HG02610 (cell line): ENCODE results near the gene CAMK2G.
"Not testable (repeated sequence)": the region's sequence is repeated elsewhere in the genome, so short reads cannot be mapped to it uniquely, and the experiment has no call there.

Experiments
- ATAC-seq: cut with Tn5 transposase; IDR thresholded peaks from one replicate; pipeline ENCODE4 v1.9.1; 2021; ENCODE audit warnings: mild to moderate bottlenecking, moderate library complexity; ENCODE audit not compliant: unreplicated experiment

The CAMK2G gene

DNA sequence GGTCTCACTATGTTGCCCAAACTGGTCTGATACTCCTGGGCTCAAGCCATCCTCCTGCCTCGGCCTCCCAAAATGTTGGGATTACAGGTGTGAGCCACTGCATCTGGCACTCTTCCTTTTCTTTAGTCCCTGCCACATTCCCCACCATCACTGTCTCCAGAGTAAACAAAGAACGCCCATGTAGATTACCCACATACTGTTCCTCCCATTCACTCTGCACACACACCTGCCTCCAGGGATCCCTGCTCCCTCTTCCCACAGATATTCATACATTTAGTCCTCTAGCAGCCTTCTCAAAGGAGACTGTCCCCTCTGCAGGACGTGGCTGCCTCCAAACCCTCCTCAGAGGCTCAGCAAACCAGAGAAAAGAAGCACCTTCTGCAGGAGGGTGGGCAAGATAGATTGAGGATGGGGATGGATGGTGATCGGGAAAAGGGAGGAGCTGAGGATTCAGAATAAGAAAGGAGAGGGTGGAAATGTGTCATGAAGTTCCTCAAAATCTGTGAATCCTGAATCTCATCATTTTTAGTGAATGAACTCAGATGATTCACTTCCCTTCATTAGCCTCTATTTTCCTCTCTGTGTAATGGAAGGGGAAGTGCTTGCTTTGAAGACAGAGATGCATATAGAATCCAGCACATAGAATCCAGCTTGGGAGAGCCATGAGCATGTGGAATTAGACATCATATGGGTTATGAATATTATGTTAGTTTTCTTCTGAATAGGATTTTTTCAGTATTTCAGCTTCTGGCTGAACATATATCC is 31.1 kb upstream of the CAMK2G start:
- no peak for ATAC-seq

DNA sequence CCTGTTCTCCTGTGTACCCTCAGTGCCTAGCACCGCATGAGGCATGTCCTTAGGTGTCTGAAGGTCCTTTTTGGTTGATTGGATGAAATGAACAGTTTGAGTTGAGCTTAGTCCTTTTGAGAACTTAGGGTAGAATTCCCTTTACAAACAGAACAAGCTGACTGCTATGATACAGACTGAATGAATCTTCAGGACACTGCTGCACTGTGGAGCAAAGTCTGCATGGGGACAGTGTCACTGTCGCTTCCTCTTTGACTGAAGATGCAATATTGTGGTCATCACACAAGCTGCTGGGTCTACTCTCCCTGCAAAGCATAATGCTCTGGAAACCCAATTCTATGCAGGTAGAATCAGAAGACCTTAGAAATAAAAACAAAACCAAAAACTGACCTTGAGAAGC is 28.0 kb upstream of the CAMK2G start:
- ATAC-seq: no peak

DNA sequence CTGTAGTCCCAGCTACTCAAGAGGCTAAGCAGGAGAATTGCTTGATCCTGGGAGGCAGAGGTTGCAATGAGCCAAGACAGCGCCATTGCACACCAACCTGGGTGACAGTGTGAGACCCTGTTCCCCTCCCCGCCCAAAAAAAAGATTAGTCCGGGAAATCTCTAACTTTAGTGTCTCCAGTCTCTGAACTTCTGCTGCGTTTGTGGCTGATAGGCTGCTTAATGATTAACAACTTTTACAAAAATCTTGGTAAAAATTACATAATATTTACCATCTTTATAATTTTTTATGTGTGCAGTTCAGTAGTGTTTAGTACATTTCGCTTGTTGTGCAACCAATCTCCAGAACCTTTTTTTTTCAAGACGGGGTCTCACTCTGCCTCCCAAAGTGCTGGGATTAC is 26.9 kb upstream of the CAMK2G start:
- no peak for ATAC-seq

DNA sequence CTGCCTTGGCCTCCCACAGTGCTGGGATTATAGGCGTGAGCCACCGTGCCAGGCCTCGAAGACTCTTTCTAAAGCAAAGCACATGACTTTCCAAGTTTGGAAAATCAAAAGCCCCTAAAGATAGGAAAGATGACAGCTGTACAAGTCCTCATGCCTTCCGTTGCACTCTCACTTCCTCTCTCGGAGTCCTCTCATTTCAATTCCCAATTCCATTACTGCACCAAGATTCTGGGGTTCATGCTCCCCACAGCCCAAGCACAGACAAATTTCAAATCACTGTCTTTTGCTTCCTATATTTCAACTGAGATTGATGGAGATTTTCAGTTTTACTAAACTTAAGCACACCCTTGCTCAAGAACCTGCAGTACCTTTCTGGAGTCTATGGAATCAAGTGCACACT is 25.7 kb upstream of the CAMK2G start:
- no peak for ATAC-seq

DNA sequence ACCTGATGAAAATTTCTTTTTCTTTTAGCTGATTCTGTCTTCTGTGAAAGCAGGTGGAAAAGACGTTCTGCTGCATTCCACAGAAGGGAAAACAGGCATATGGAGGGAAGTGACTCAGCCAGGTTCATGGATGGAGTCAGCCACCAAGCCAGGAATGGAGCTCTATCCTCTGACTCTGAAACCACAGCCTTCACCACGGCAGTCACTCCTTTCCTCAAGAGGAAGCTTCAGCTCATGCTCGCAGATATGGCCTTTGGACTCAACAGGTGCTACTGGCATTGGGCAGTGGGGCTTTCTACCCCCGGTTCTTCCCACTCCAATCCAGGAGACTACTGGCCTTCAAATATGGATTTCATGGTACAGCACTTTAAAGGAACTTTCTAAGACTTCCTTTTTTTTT is 25.1 kb upstream of the CAMK2G start:
- ATAC-seq: no peak

DNA sequence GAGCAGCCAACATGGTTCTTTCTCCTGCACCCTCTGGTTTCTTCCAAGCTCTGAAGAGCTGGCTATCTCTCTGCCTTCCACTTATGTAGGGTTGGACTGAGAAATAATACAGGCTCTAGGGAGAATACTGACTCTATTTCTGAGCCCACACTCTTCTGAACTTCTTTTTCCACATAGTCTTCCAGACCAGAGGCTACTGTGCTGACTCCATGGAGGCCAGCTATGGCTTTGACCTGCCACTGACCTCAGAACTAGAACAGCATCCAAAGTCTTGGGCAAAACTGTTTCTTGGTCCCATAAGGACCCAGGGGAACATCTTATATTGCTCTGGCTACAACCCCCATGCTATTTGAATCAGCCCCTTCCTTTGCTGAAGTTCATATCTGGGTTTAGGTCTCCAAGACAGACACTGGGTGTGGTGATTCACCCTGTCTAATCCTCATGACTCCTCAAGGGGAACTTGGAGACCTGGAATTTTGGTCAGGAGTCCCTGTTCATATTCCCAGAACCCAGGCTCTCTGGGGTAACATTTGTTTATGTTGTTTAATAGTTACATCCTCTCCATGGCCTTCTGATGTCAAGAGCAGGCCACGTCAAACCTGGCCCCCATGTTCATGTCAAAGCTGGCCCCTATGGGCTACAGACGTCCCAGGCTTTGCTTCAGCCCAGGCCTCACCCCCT is 24.5 kb upstream of the CAMK2G start:
- no peak for ATAC-seq

DNA sequence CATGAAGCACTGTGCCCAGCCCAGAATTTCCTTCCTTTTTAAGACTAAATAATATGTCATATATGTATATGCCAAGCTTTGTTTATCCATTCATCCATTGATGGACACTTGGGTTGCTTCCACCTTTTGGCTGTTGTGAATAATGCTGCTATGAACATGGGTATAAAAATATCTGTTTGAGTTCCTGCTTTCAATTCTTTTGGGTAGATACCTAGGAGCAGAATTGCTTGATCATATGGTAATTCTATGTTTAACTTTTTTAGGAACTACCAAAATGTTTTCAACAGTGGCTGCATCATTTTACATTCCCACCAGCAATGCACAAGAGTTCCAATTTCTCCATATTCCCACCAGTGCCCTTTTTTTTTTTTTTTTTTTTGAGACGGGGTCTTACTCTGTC is 23.3 kb upstream of the CAMK2G start:
- no peak for ATAC-seq

DNA sequence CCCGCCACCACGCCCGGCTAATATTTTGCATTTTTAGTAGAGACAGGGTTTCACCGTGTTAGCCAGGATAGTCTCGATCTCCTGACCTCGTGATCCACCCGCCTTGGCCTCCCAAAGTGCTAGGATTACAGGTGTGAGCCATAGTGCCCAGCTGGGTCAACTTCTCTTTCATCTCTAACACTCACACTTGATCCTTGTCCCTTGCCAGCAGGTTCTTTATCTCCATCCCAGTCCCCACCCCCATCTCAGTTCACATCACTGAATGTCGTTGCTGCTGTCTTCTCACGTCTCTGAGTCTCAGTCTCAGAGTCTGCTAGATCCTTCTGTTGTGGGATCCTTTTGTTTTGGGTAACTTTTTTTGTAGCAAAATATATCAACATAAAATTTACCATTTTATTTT is 21.0 kb upstream of the CAMK2G start:
- not testable (repeated sequence) for ATAC-seq

DNA sequence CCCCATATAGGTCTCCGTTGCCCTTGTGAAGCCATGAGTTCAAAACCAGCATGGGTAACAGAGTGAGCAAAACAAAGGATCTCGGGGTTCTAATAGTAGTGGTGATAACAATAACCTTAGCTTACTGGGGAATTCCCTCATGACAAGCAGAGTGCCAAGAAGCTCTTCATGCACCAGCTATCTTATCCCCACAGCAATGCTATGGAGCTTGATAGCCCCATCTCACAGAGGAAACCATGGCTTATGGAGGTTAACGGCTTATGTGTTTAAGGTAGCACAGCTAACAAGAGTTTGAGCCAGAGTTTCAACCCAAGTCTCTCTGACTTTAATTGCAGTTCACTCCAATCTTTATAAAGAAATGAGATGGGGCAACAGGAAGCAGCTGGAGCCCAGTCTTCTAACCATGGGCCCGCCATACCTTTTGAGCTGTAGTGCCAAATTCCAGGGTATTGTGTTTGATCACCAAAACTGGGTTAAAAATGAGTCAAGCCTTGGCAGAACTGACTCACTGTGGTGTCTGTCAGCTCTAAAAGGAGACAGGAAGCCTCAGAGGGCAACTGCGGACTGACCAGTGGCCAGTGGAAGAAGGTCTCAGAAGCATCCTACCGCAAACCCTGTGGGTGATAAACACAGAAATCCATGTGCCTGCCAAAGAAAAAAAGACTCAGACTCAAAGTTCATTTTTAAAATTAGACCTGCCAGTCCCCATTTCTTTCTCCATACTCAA is 20.1 kb upstream of the CAMK2G start:
- ATAC-seq: no peak

DNA sequence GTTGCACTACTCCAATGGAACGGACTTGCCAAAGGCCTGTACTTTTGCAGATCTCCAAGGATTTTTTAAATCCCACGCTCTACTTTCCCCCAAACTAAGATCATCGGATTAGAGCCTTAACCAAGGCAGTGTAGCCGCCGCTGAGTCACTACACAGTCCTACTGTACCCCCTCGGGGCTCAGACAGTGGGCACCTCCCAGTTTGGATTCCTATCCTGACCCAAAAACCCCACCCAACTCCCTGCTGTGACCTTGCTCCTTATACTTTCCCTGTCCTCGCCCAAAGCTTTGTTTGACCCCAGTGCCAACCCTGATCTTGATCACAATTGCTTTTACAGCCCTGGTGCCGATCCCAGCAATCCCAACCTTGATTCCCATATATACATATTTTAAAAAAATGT is 19.1 kb upstream of the CAMK2G start:
- ATAC-seq: no peak

DNA sequence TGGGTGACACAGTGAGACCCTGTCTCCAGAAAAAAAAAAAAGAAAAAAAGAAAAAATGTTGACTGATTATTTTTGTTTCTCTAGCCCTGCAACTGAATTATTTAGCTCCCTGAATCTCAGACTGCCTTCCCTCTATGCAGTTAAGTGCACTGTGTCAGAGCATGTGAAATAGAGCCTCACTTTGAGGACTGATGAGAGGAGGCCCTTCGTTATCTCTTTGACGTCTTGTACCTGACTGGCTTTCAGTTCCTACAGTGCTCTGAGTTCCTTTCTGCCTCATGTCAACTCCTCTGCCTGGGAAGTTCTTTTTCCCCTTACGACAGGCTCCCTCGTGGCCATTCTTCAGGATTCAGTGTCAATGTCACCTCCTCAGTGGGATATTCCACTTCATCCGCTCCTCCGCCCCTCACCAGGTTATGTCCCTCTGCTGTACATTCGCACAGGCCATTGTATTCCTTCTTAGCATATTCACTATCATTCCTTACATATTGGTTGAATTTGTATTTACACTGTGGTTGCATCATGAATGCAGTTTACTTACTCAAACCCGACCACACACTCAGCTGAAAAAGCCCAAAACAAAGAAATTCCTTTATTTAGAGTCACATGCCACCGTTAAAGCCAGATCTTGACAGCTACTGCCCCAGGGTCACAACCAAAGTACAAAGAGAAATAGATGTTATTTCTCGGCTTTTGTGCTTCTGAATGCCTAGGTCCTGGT is 18.1 kb upstream of the CAMK2G start:
- ATAC-seq: no peak

DNA sequence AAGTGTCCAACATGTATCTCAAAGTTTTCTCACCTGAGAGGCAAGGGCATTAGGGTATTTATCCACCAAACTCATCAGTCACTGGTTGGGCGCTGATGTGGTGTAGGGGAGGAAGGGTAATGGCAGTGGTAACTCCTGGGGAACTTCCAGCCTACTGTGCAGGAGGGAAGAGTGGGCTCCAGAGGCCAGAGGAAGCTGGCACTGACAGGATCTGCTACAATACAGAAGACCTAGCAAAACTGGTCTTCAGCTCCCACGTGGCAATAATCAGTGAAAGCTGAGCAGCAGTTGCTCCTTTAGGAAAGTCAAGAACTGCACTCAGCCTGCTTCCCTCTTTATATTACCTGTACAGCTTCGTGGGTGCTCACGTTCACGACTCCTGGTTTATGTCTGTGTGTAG is 17.2 kb upstream of the CAMK2G start:
- ATAC-seq: no peak

DNA sequence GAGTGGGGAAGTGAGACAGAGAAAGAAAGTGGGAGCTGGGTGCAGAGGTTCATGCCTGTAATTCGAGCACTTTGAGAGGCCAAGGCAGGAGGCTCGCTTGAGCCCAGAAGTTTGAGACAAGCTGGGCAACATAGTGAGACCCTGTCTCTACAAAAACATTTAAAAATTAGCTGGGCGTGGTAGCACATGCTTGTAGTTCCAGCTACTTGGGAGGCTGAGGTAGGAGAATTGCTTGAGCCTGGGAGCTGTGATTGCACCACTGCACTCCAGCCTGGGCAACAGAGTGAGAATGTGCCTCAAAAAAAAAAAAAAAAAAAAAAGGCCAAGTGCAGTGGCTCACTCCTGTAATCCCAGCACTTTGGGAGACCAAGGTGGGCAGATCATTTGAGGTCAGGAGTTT is 16.5 kb upstream of the CAMK2G start:
- ATAC-seq: not testable (repeated sequence)

DNA sequence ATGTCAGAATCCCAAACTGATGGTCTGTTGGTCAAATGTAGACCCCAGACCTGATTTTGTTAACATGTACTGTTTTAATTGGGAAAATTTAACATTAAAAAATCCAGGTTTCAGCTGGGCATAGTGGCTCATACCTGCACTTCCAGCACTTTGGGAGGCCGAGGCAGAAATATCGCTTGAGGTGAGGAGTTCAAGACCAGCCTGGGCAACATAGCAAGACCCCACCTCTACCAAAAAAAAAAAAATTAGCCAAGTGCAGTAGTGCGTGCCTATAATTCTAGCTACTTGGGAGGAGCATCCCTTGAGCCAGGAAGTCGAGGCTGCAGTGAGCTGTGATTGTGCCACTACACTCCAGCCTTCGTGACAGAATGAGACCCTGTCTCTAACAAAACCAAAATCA is 15.9 kb upstream of the CAMK2G start:
- ATAC-seq: no peak

DNA sequence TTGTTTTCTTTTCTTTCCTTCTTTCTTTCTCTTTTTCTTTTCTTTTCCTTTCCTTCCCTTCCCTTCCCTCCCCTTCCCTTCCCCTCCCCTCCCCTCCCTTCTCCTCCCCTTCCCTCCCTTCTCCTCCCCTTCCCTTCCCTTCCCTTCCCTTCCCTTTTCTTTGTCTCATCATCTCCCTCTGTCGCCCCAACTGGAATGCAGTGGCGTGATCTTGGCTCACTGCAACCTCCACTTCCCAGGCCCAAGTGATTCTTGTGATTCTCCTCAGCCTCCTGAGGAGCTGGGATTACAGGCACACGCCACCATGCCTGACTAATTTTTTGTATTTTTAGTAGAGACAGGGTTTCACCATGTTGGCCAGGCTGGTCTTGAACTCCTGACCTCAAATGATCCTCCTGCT is 15.1 kb upstream of the CAMK2G start:
- not testable (repeated sequence) for ATAC-seq

DNA sequence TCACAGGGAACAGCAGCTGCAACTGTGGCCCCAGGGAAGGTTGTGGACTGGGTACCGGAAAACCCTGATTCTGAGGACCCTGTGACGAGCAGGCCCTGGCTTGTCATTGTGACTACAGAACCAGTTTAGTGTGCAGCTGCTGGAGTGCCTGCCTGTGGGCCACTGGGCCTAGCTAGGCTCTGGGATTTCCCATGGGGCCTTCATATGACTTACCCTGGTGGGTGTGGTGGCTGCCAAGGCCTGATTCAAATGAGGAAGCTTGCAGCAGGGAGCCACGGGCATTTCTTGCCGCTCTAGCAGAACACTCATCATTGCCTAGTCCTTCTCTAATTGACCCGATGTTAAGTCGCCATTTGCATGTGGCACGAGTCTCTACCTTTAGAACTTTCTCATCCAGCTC is 14.7 kb upstream of the CAMK2G start:
- peak; percentile 69 for ATAC-seq

DNA sequence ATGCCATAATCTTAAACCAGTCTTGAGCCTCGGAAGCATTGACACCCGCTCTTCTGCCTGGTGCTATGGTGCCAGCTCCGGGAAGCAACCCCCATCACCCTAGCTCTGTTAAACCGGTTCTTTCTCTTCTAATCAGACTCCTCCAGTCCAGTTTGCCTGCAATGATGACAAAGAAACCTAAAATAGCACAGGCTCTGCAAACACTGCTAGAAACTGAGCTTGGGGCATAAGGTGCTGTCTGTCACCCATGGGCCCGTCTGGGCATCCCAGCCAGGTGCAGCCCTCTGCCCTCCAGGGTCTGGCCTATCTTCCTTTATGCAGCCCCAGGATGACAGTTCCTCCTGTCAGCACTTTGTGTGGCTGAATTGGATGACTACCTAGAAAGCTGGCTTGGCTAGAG is 14.2 kb upstream of the CAMK2G start:
- peak; percentile 6 for ATAC-seq

DNA sequence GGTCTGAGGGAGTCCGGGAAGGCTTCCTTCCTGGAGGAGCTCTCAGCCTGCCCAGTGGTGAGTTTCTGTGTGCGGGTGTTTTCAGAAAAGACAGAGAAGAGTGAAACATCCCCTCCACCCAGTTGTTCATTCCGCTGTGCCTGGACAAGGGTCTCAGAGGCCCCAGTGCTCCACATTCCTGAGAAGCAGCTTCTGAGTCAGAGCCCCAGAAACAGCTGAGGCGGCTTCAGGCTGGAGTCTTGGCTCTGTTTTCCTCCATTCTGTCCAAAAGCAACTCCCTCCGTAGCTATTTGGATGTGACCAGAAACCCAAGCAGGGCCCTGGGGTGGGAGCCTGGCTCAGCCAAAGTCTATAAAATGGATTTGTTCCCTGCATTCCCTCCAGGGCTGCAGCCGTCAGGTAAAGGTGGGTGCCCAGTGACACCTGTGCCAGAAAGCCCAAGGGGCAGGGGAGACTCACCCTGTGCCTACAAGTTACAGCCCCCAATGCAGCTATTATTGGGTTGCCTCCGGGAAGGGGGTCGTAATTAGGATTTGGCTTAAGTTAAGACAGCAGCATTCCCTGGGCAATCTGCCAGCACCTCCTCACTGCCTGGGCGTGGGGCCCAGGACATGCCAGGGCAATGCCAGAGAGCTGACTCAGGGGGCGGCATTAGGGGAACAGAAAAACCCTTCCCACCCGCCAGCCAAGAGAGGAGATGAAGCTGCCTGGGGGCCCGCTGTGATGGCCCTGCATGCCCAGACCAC is 13.1 kb upstream of the CAMK2G start:
- no peak for ATAC-seq

DNA sequence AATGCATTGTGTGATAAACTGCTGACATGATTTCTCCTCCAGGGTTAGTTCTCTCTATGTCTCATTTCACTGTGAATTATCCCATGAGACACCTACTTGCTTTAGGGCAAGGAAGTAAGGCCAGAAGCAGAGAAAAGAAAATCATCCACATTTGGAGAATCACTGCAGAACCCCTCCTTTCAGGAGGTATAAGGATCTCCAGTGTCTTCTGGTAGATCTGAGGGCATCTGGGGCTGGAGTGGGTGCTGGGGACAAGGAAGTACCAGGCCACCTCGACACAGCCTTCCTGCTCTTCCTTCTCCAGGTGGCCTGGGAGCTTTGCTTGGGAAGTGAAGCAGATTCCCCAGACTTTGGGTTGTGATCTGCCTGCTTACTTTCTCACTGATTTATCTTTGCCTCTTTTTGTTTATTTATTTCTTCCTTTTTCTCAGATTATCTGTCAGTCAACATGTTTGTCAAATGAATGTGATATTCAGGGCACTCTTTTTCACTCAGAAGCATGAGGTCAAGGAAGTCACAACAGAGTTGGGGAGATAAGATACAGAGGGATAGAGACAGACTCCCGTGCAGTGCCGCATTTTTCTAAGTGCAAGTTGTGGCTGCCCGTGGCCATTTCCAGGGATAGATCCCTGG is 12.4 kb upstream of the CAMK2G start:
- no peak for ATAC-seq

DNA sequence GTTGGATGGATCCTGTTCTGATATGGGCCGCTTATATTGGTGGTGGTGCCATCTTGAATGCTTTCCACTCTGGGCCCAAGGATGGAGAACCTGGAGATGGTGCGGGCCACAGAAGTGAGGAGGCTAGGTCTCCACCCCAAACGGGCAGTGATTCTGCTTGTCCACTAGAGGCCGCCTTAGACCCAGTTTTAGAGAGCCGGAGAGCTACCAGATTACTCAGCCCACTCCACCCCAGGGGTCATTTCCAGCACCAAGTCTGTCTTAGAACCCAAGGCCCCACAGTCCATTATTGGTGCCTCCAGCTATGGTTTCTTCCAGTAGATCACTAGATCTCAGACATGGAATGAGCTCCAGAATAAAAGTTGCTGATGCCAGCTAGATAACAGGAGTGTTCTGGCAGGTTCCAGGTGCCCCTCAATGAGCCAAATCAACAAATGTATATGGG is 11.8 kb upstream of the CAMK2G start:
- peak; percentile 55 for ATAC-seq
